HG03064 (cell line): ENCODE measurements around the gene DKKL1.

Source experiments
- ATAC-seq: cut with Tn5 transposase; IDR thresholded peaks from one replicate; pipeline ENCODE4 v1.9.1; 2021; ENCODE audit warnings: low read depth; ENCODE audit not compliant: unreplicated experiment

DKKL1 gene

GRCh38 chr19:49418511-49418910, 54.8 kb downstream of the DKKL1 start:
- no peak for ATAC-seq

- no peak for ATAC-seq
These were observed 55.5 kb downstream of the DKKL1 start for GRCh38 chr19:49419173-49419572.

- no peak for ATAC-seq
These were observed 56.5 kb downstream of the DKKL1 start for GRCh38 chr19:49420227-49420626.

GRCh38 chr19:49421039-49421877, 57.6 kb downstream of the DKKL1 start:
- ATAC-seq = no peak

GRCh38 chr19:49421878-49422202, 58.2 kb downstream of the DKKL1 start:
- no peak for ATAC-seq

GRCh38 chr19:49422407-49423070, 58.9 kb downstream of the DKKL1 start:
- no peak for ATAC-seq

- ATAC-seq = no peak
These were observed 59.7 kb downstream of the DKKL1 start, which contains the start of gene PTH2 for GRCh38 chr19:49423071-49423984. Gene PTH2 (minus strand): TSS chr19:49423441. CDS start chr19:49423339, 102 bp downstream.

- no peak for ATAC-seq
These were observed 60.3 kb downstream of the DKKL1 start for GRCh38 chr19:49423985-49424303.
